Naive thymus-derived CD4-positive, alpha-beta T cell (primary cell): ENCODE data around the gene PGLYRP1. TPM values are rescaled to one million over a fixed set of nuclear protein-coding genes. Genes with fewer than 3 reads are reported as not detected.

Experiments used
- ATAC-seq: fragments of 150-1000 bp; cut with Tn5 transposase; 2 replicates; pipeline ENCODE4 v1.10.0; 2021; ENCODE audit warnings: mild to moderate bottlenecking, moderate library complexity
- CTCF ChIA-PET: fragments of 350-600 bp; sonication (Branson Sonifier 250); formaldehyde crosslinking; loops from one replicate; lab custom pipeline; 2021; ENCODE audit warnings: antibody characterized with exemption; lab: Charles Lee
- POLR2A ChIA-PET: fragments of 350-600 bp; sonication (Branson Sonifier 250); formaldehyde crosslinking; loops from one replicate; lab custom pipeline; 2021; ENCODE audit warnings: antibody characterized with exemption, inconsistent platforms; lab: Charles Lee
- DNase-seq, 9 donors: peaks; one replicate each; pipeline versions ENCODE4 v3.0.0 to v3.0.0-alpha.2; 2020 to 2022; ENCODE audit warnings: mixed read lengths in 1 of 9
- H3K27ac ChIP-seq: one replicate; pipeline ENCODE4 v1.7.0; 2013; ENCODE audit warnings: mild to moderate bottlenecking, low read depth, low read length, moderate library complexity
- H3K27me3 ChIP-seq, 2 donors: one replicate each; pipeline ENCODE4 v1.7.0; 2013; ENCODE audit warnings: low read length in 2 of 2, mild to moderate bottlenecking in 2 of 2, moderate library complexity in 2 of 2; ENCODE audit not compliant: control insufficient read depth in 2 of 2, insufficient read depth in 2 of 2
- H3K36me3 ChIP-seq, 3 experiments: 1 replicate in 2 of 3; 2 replicates in 1 of 3; pipeline ENCODE4 v1.7.0; 2013; ENCODE audit warnings: low read length in 3 of 3, mild to moderate bottlenecking in 3 of 3, moderate library complexity in 1 of 3; ENCODE audit not compliant: insufficient read depth in 3 of 3, control insufficient read depth in 2 of 3
- H3K4me1 ChIP-seq, 2 donors: one replicate each; pipeline ENCODE4 v1.7.0; 2013; ENCODE audit warnings: low read length in 2 of 2, mild to moderate bottlenecking in 2 of 2, moderate library complexity in 1 of 2; ENCODE audit not compliant: control insufficient read depth in 2 of 2, insufficient read depth in 2 of 2
- H3K4me3 ChIP-seq: 2 replicates; pipeline ENCODE4 v1.7.0; 2013; ENCODE audit warnings: mild to moderate bottlenecking, low read length
- H3K9me3 ChIP-seq, 3 experiments: 1 replicate in 2 of 3; 2 replicates in 1 of 3; pipeline ENCODE4 v1.7.0; 2013; ENCODE audit warnings: low read length in 3 of 3; ENCODE audit not compliant: control insufficient read depth in 2 of 3
- H3K27ac Mint-ChIP-seq, 9 donors: one replicate each; pipeline ENCODE4 v1.8.0; 2020 to 2022; ENCODE audit warnings: mixed read lengths in 9 of 9, mild to moderate bottlenecking in 8 of 9, moderate library complexity in 5 of 9, inconsistent platforms in 2 of 9
- H3K27me3 Mint-ChIP-seq, 5 donors: one replicate each; pipeline ENCODE4 v1.8.0; 2021 to 2022; ENCODE audit warnings: mixed read lengths in 5 of 5, mild to moderate bottlenecking in 1 of 5
- H3K36me3 Mint-ChIP-seq, 5 donors: one replicate each; pipeline ENCODE4 v1.8.0; 2020 to 2022; ENCODE audit warnings: mixed read lengths in 5 of 5, mild to moderate bottlenecking in 3 of 5, inconsistent platforms in 1 of 5
- H3K4me1 Mint-ChIP-seq, 7 donors: one replicate each; pipeline ENCODE4 v1.8.0; 2020 to 2022; ENCODE audit warnings: mixed read lengths in 7 of 7, mild to moderate bottlenecking in 3 of 7, inconsistent platforms in 1 of 7
- H3K4me3 Mint-ChIP-seq, 10 donors: one replicate each; pipeline ENCODE4 v1.8.0; 2020 to 2022; ENCODE audit warnings: mild to moderate bottlenecking in 10 of 10, mixed read lengths in 10 of 10, moderate library complexity in 6 of 10, inconsistent platforms in 2 of 10
- H3K9me3 Mint-ChIP-seq, 11 donors: one replicate each; pipeline ENCODE4 v1.8.0; 2020 to 2022; ENCODE audit warnings: mixed read lengths in 11 of 11, mild to moderate bottlenecking in 4 of 11, inconsistent platforms in 1 of 11, moderate library complexity in 1 of 11
- intact Hi-C, 2 donors: fragments of 100-400 bp; cut with micrococcal nuclease; formaldehyde crosslinking; loops; one replicate each; pipeline ENCODE4 v1.15.1; 2023
- polyA plus RNA-seq, 2 donors: library from polyadenylated mRNA; unstranded; fragments of 300-500 nt; fragmentation: Illumina TruSeq; gene quantifications; one replicate each; pipeline ENCODE4 v1.2.3, GENCODE V29; 2021
- total RNA-seq, 6 experiments: library from RNA in 5 of 6; stranded (reverse) in 5 of 6; gene quantifications; 1 replicate in 5 of 6; 2 replicates in 1 of 6; pipeline ENCODE4 v1.2.3 and lab custom pipeline; 2021 to 2026

The PGLYRP1 gene
- total and polyA plus RNA-seq, 7 experiments from 2014 or later: not detected

- H3K9me3 ChIP-seq: no peaks in the 10 kb centered on the region
- H3K36me3 Mint-ChIP-seq: peaks cover 0 to 10% (median 0%) of the 10 kb centered on the region in 5 donors
- DNase-seq (no peak), ATAC-seq (no peak)
- H3K27me3 Mint-ChIP-seq: peaks cover 59 to 86% (median 74%) of the 10 kb centered on the region in 5 donors
- H3K4me3 Mint-ChIP-seq: no peak overlapping the region
- peaks cover 0 to 26% (median 5%) of the 10 kb centered on the region in 11 donors for H3K9me3 Mint-ChIP-seq
- CTCF ChIA-PET: interaction anchor here (0.6 kb wide), 1 partner anchor 37 kb away, joined by 3 read pairs; no protein-coding TSS in a partner anchor
- no peaks in the 10 kb centered on the region for H3K4me1 Mint-ChIP-seq
- H3K4me3 ChIP-seq: no peak overlapping the region
- H3K27me3 ChIP-seq: peaks cover 0 to 7% of the 10 kb centered on the region in 2 donors
- H3K36me3 ChIP-seq: no peaks in the 10 kb centered on the region
- no peak overlapping the region for H3K27ac ChIP-seq
- no peaks in the 10 kb centered on the region for H3K4me1 ChIP-seq
- H3K27ac Mint-ChIP-seq: no peak overlapping the region
- POLR2A ChIA-PET: no interaction called here
- intact Hi-C loops: no loop called here
These were observed 42.7 kb upstream of the PGLYRP1 start for GRCh38 chr19:46065486-46066071.

- intact Hi-C loops: no loop called here
- Histone ChIP-seq H3K9me3 (peaks cover 0 to 9% (median 0%) of the 10 kb centered on the region in 3 experiments), H3K27ac (no peak overlapping the region), H3K4me3 (no peak overlapping the region), H3K36me3 (no peaks in the 10 kb centered on the region), H3K27me3 (peaks cover 0 to 7% of the 10 kb centered on the region in 2 donors), H3K4me1 (no peaks in the 10 kb centered on the region)
- CTCF ChIA-PET: no interaction called here
- ATAC-seq (no peak), DNase-seq (no peak)
- H3K27ac Mint-ChIP-seq: no peak overlapping the region
- POLR2A ChIA-PET: no interaction called here
- H3K4me1 Mint-ChIP-seq: no peaks in the 10 kb centered on the region
- peaks cover 0 to 46% (median 11%) of the 10 kb centered on the region in 11 donors for H3K9me3 Mint-ChIP-seq
- H3K4me3 Mint-ChIP-seq: no peak overlapping the region
- peaks cover 0 to 10% (median 0%) of the 10 kb centered on the region in 5 donors for H3K36me3 Mint-ChIP-seq
- peaks cover 52 to 74% (median 71%) of the 10 kb centered on the region in 5 donors for H3K27me3 Mint-ChIP-seq
These were observed 40.3 kb upstream of the PGLYRP1 start for GRCh38 chr19:46063201-46063600.

GRCh38 chr19:46060012-46060411 is 37.2 kb upstream of the PGLYRP1 start:
- Histone ChIP-seq H3K27ac (no peak overlapping the region), H3K9me3 (peaks cover 0 to 9% (median 0%) of the 10 kb centered on the region in 3 experiments), H3K27me3 (no peaks in the 10 kb centered on the region), H3K36me3 (no peaks in the 10 kb centered on the region), H3K4me3 (no peak overlapping the region), H3K4me1 (no peaks in the 10 kb centered on the region)
- H3K36me3 Mint-ChIP-seq: peaks cover 0 to 10% (median 0%) of the 10 kb centered on the region in 5 donors
- H3K9me3 Mint-ChIP-seq: peaks cover 0 to 46% (median 11%) of the 10 kb centered on the region in 11 donors
- CTCF ChIA-PET: interaction anchor here (0.8 kb wide), 1 partner anchor 1439 kb away, joined by 3 read pairs; no protein-coding TSS in a partner anchor
- peaks cover 40 to 76% (median 68%) of the 10 kb centered on the region in 5 donors for H3K27me3 Mint-ChIP-seq
- H3K4me3 Mint-ChIP-seq: no peak overlapping the region
- H3K4me1 Mint-ChIP-seq: no peaks in the 10 kb centered on the region
- ATAC-seq: no peak
- intact Hi-C loops: no loop called here
- POLR2A ChIA-PET: no interaction called here
- H3K27ac Mint-ChIP-seq: no peak overlapping the region
- DNase-seq: no peak

- Histone ChIP-seq H3K27me3 (no peaks in the 10 kb centered on the region), H3K27ac (no peak overlapping the region), H3K36me3 (no peaks in the 10 kb centered on the region), H3K4me3 (no peak overlapping the region), H3K4me1 (no peaks in the 10 kb centered on the region), H3K9me3 (peaks cover 0 to 9% (median 0%) of the 10 kb centered on the region in 3 experiments)
- H3K27me3 Mint-ChIP-seq: peaks cover 43 to 76% (median 62%) of the 10 kb centered on the region in 5 donors
- ATAC-seq: no peak
- no peak overlapping the region for H3K27ac Mint-ChIP-seq
- POLR2A ChIA-PET: no interaction called here
- DNase-seq: no peak
- peaks cover 0 to 10% (median 0%) of the 10 kb centered on the region in 5 donors for H3K36me3 Mint-ChIP-seq
- intact Hi-C loops: no loop called here
- CTCF ChIA-PET: no interaction called here
- H3K4me3 Mint-ChIP-seq: no peak overlapping the region
- H3K9me3 Mint-ChIP-seq: peaks cover 0 to 46% (median 11%) of the 10 kb centered on the region in 11 donors
- H3K4me1 Mint-ChIP-seq: no peaks in the 10 kb centered on the region
These were observed 35.9 kb upstream of the PGLYRP1 start for GRCh38 chr19:46058778-46059177.

- H3K27ac Mint-ChIP-seq: no peak overlapping the region
- CTCF ChIA-PET: no interaction called here
- Histone ChIP-seq H3K36me3 (no peaks in the 10 kb centered on the region), H3K27ac (no peak overlapping the region), H3K9me3 (peaks cover 0 to 9% (median 0%) of the 10 kb centered on the region in 3 experiments), H3K27me3 (no peaks in the 10 kb centered on the region), H3K4me3 (no peak overlapping the region), H3K4me1 (no peaks in the 10 kb centered on the region)
- H3K27me3 Mint-ChIP-seq: peaks cover 48 to 75% (median 55%) of the 10 kb centered on the region in 5 donors
- POLR2A ChIA-PET: no interaction called here
- no peaks in the 10 kb centered on the region for H3K4me1 Mint-ChIP-seq
- no peak overlapping the region for H3K4me3 Mint-ChIP-seq
- peaks cover 0 to 6% (median 0%) of the 10 kb centered on the region in 5 donors for H3K36me3 Mint-ChIP-seq
- intact Hi-C loops: no loop called here
- ATAC-seq: no peak
- H3K9me3 Mint-ChIP-seq: peaks cover 0 to 29% (median 9%) of the 10 kb centered on the region in 11 donors
- DNase-seq: no peak
These were observed 33.7 kb upstream of the PGLYRP1 start for GRCh38 chr19:46056536-46056935.

- intact Hi-C loops: no loop called here
- ChIA-PET POLR2A (no interaction called here), CTCF (no interaction called here)
- H3K27ac Mint-ChIP-seq: no peak overlapping the region
- ATAC-seq (no peak), DNase-seq (no peak)
- H3K4me3 Mint-ChIP-seq: no peak overlapping the region
- H3K9me3 ChIP-seq: no peaks in the 10 kb centered on the region
- no peaks in the 10 kb centered on the region for H3K4me1 ChIP-seq
- no peaks in the 10 kb centered on the region for H3K27me3 ChIP-seq
- no peaks in the 10 kb centered on the region for H3K4me1 Mint-ChIP-seq
- no peak overlapping the region for H3K27ac ChIP-seq
- no peak overlapping the region for H3K4me3 ChIP-seq
- peaks cover 60 to 86% (median 67%) of the 10 kb centered on the region in 5 donors for H3K27me3 Mint-ChIP-seq
- peaks cover 0 to 19% (median 0%) of the 10 kb centered on the region in 11 donors for H3K9me3 Mint-ChIP-seq
- no peaks in the 10 kb centered on the region for H3K36me3 ChIP-seq
- no peaks in the 10 kb centered on the region for H3K36me3 Mint-ChIP-seq
These were observed 30.0 kb upstream of the PGLYRP1 start for GRCh38 chr19:46052896-46053295.

GRCh38 chr19:46049597-46049996 is 26.7 kb upstream of the PGLYRP1 start:
- Histone ChIP-seq H3K4me3 (no peak overlapping the region), H3K9me3 (no peaks in the 10 kb centered on the region), H3K4me1 (no peaks in the 10 kb centered on the region), H3K27ac (no peak overlapping the region), H3K27me3 (peaks cover 0 to 3% of the 10 kb centered on the region in 2 donors), H3K36me3 (no peaks in the 10 kb centered on the region)
- ChIA-PET POLR2A (no interaction called here), CTCF (no interaction called here)
- H3K36me3 Mint-ChIP-seq: peaks cover 0 to 10% (median 0%) of the 10 kb centered on the region in 5 donors
- H3K27ac Mint-ChIP-seq: no peak overlapping the region
- no peak overlapping the region for H3K4me3 Mint-ChIP-seq
- ATAC-seq: no peak
- peaks cover 71 to 83% (median 78%) of the 10 kb centered on the region in 5 donors for H3K27me3 Mint-ChIP-seq
- no peaks in the 10 kb centered on the region for H3K4me1 Mint-ChIP-seq
- DNase-seq: no peak
- intact Hi-C loops: no loop called here
- peaks cover 0 to 50% (median 6%) of the 10 kb centered on the region in 11 donors for H3K9me3 Mint-ChIP-seq
